HG02642 (cell line): ENCODE results near the gene LRRC4.

Experiments used
- ATAC-seq: cut with Tn5 transposase; IDR thresholded peaks from one replicate; pipeline ENCODE4 v1.9.1; 2021; ENCODE audit warnings: mild to moderate bottlenecking; ENCODE audit not compliant: unreplicated experiment, poor library complexity

Gene LRRC4

DNA sequence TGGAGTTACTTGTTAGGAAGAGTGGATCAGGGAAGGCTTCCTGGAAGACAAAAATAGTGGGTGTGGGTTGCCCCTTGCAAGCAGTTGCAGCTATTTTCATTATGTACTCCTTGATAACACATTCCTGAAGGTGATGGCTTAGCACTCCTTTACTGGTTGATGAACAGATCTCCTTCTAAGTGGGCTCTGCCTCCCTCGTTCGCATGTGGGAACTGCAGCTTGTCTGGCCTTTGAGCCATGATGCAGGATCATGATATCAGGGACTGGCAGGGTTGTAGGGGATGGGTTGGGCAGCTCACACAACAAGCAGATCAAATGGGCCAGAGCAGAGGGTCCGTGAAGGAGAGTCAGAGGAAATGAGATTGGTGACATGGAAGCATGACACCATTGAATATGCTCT lies 28.8 kb upstream of the LRRC4 start:
- no peak for ATAC-seq

- no peak for ATAC-seq
Measured at GRCh38 chr7:128059143-128059988, 28.1 kb upstream of the LRRC4 start.

- no peak for ATAC-seq
Measured at GRCh38 chr7:128057909-128058308, 26.7 kb upstream of the LRRC4 start.

GRCh38 chr7:128056901-128057300 lies 25.7 kb upstream of the LRRC4 start:
- no peak for ATAC-seq

GRCh38 chr7:128055637-128056036 lies 24.4 kb upstream of the LRRC4 start:
- no peak for ATAC-seq

GRCh38 chr7:128054511-128054910 lies 23.3 kb upstream of the LRRC4 start:
- no peak for ATAC-seq

DNA sequence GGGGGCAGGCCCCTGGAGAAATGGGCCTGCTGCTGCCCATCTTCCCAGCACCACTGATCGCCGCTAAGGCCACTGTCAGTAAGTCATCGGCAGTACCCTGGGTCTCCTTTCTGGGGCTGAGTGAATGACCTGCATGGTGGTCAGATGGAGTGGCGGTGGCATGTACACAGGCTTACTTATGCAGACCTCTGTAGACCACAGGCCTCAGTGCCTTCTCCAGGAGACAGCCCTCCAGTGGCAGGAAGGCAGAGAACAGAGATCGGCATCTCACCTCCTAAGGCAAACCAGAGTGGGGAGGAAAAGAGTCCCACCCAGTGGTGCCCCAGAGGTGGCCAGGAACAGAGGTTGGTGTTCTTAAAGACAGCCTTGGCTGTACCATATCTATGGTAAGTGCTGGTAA lies 22.8 kb upstream of the LRRC4 start:
- ATAC-seq = no peak

GRCh38 chr7:128053023-128053422 lies 21.8 kb upstream of the LRRC4 start:
- no peak for ATAC-seq

GRCh38 chr7:128052404-128052803 lies 21.2 kb upstream of the LRRC4 start:
- no peak for ATAC-seq

DNA sequence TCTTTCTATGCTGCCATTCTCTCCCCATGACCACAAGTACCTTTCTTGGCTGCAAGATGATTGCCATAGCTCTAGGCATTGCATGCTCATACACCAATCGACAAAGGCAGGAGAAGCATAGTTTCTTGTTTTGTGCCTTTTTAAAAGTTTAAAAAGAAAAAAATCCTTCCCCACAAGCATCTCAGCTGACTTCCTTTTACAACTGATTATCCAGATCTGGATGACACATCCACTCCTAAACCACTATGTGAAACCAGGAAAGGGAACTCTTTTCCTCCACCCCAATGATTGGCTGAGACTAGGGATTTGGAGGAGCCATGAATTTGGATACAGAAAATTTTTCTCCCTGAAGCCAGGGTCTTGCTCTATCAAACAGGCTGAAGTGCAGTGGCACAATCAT lies 14.5 kb upstream of the LRRC4 start:
- no peak for ATAC-seq

DNA sequence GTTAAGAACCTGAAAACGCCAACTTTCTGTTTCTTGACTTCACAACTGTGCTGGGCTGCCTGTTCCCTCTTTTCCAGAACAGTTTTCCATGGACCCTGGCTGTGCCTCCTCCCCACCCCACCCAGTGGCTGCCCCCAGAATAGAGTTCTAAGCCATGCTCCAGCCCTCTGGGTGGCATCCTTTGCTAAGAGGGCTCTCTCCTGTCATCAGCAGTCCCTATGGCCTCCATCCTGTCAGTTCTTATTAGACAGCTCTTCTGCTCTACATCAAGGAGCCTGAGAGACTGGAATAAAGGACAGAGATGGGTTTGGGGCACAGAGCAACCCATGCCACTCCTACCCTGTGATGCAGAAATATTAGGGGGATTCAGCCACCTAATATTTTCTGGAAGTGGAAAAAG lies 13.9 kb upstream of the LRRC4 start:
- ATAC-seq = no peak

- ATAC-seq = no peak
Measured at GRCh38 chr7:128044064-128044463, 12.8 kb upstream of the LRRC4 start.

DNA sequence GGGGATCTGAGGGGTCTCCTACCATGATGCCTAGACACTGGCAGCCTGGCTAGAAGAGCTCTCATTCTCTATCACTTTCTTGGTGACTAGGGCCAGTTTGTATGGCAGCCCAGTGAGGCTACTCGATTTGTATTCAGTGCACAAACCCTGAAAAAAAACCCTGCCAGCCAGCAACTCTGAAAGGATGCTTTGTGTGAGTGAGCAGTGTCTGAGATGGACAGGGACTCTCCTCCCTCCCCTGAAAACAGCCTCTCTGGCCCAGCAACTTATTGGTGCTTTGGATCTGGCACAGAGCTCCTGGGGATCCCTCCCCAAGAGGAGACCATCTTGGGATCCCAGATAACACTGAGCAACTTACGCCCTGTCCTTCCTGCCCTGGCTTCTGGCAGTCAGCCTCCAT lies 10.8 kb upstream of the LRRC4 start:
- ATAC-seq = no peak

GRCh38 chr7:128041203-128041602 lies 10.0 kb upstream of the LRRC4 start:
- no peak for ATAC-seq

DNA sequence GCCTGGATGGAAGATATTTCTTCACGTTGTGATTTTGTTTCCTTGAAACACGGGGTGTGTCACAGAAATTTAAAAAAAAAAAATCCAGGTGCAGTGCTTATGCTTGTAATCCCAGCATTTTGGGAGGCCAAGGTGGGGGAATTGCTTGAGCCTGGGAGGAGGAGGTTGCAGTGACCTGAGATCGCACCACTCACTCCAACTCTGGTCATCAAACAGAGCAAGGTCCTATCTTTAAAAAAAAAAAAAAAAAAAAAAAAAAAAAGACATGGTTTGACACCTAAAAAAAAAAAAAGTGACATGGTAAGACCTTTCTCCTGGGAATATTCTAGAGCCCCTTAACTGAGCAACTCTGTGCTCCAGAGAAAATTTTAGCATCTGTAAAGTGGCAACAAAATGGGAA lies 9.0 kb upstream of the LRRC4 start:
- ATAC-seq = no peak

DNA sequence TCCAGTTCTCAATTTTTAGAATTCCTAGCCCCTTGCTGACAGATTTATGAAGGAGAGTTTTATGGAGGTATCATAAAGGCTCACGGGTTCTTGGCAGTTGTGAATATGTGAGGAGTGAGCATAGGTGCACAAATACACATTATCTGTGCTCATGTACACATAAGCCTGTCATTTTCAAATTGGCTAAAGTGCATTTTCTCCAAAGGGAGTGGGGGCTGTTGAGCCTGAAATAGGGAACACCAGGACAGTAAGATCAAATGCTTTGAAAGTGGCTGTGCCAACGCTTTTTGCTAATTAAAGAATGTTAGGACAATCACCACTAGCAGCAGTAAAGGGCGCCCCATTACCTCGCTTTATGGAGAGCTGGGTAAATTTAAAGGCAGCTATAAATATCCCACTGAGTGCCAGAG lies 8.3 kb upstream of the LRRC4 start:
- no peak for ATAC-seq

- peak; percentile 38 for ATAC-seq
Measured at GRCh38 chr7:128037880-128038619, 6.8 kb upstream of the LRRC4 start.

- ATAC-seq = peak; percentile 5
Measured at GRCh38 chr7:128037081-128037480, 5.8 kb upstream of the LRRC4 start.

DNA sequence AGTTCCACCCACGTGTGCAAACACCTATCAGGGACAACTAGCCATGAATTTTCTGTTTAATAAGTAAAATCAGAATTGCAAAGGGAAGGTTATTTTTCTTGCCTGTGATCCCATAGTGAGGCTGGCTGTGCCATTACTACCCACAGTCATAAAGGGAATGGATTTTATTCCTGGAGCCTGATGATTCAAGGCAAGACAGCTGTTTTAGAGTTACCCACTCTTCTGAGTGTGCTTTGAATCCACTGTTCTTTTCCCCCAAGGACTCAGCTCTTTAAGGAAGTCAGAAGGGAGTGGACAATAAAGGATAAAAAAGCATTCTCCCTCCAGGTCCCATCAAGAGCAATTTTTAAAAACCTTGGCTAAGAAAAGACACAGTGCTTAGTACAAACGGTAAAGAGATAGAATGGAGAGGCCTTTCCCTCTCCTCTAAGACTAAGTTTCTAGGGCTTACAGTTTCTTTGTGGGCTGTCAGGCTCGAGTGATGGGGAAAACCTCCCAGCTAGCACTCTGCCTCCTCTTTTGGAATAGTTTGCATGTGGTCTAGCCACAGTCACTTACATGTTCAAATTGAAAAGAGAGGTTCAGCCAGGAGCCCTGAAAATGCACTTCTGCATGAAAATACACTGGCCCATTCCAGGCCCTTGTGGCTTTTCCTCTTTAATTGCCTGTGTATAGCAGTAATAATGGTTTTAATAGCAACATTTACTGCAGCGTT lies 5.1 kb upstream of the LRRC4 start:
- peak; percentile 60 for ATAC-seq

DNA sequence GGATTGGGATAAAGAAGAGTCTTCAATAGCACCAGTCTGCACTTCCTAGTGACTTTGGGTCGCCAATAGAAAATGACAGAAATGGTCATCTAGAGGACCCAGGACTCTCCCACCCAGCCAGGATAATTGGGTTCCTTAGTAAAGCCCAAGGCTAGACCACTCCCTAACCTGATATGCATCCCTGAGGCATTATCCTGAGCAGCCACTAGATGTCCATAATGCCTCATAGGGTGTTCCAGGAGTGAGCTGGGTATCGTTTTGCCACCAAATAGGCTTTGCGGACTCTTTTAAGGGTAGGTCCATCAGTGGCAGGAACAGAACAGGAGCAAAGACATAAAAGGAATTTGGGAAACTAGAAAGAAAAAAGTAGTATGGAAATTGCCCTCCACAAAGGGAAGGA lies 4.5 kb upstream of the LRRC4 start:
- no peak for ATAC-seq

- ATAC-seq = no peak
Measured at GRCh38 chr7:128034825-128035224, 3.6 kb upstream of the LRRC4 start.
